Lung microvascular endothelial cell (primary cell): Measurements from ENCODE around the gene RASGRP1. TPM values are rescaled to one million over a fixed set of nuclear protein-coding genes. Genes with fewer than 3 reads are reported as not detected.

Experiments used
- DNase-seq, 2 donors: peaks; one replicate each; pipeline versions ENCODE4 v3.0.0 to v3.0.0-alpha.2; 2010; ENCODE audit warnings: low read depth in 2 of 2
- total RNA-seq: library from RNA; depleted of rRNA; stranded (reverse); fragments of >200 nt; gene quantifications from 2 replicates; pipeline ENCODE4 v1.2.1, GENCODE V29; 2014

The RASGRP1 gene
- total RNA-seq, 1 donor from 2014 or later: under 0.01 TPM

- no peak for DNase-seq
These were observed 11.6 kb upstream of the RASGRP1 start for GRCh38 chr15:38576261-38576660.

GRCh38 chr15:38565287-38565670, 665 bp upstream of the RASGRP1 start:
- DNase-seq: no peak

GRCh38 chr15:38563723-38564519, 693 bp downstream of the RASGRP1 start:
- peak; percentile 56 to 69 for DNase-seq

GRCh38 chr15:38562278-38562677, 2.3 kb downstream of the RASGRP1 start:
- no peak for DNase-seq

GRCh38 chr15:38560456-38560926, 4.1 kb downstream of the RASGRP1 start:
- DNase-seq: no peak

- no peak for DNase-seq
These were observed 4.8 kb downstream of the RASGRP1 start for GRCh38 chr15:38559636-38560307.

GRCh38 chr15:38559131-38559530, 5.5 kb downstream of the RASGRP1 start:
- DNase-seq: no peak

- no peak for DNase-seq
These were observed 6.1 kb downstream of the RASGRP1 start for GRCh38 chr15:38558372-38559059.

GRCh38 chr15:38557921-38558320, 6.7 kb downstream of the RASGRP1 start:
- DNase-seq: peak in 1 of 2 donors; percentile 9

- DNase-seq: no peak
These were observed 8.8 kb downstream of the RASGRP1 start for GRCh38 chr15:38555686-38556334.

GRCh38 chr15:38554354-38554753, 10.3 kb downstream of the RASGRP1 start:
- DNase-seq: peak in 1 of 2 donors; percentile 10

GRCh38 chr15:38553071-38553470, 11.5 kb downstream of the RASGRP1 start:
- DNase-seq: no peak

GRCh38 chr15:38551720-38552648, 12.6 kb downstream of the RASGRP1 start:
- DNase-seq: no peak

- no peak for DNase-seq
These were observed 15.4 kb downstream of the RASGRP1 start for GRCh38 chr15:38549222-38549621.

- DNase-seq: no peak
These were observed 17.2 kb downstream of the RASGRP1 start for GRCh38 chr15:38547255-38547997.

- DNase-seq: peak in 1 of 2 donors; percentile 14
These were observed 19.4 kb downstream of the RASGRP1 start for GRCh38 chr15:38545179-38545578.

GRCh38 chr15:38541026-38541425, 23.6 kb downstream of the RASGRP1 start:
- DNase-seq: no peak

- no peak for DNase-seq
These were observed 24.1 kb downstream of the RASGRP1 start for GRCh38 chr15:38540510-38540909.

GRCh38 chr15:38539008-38539343, 25.6 kb downstream of the RASGRP1 start:
- DNase-seq: no peak
